ENCODE results near the gene PTRHD1.

PTRHD1 gene

DNA sequence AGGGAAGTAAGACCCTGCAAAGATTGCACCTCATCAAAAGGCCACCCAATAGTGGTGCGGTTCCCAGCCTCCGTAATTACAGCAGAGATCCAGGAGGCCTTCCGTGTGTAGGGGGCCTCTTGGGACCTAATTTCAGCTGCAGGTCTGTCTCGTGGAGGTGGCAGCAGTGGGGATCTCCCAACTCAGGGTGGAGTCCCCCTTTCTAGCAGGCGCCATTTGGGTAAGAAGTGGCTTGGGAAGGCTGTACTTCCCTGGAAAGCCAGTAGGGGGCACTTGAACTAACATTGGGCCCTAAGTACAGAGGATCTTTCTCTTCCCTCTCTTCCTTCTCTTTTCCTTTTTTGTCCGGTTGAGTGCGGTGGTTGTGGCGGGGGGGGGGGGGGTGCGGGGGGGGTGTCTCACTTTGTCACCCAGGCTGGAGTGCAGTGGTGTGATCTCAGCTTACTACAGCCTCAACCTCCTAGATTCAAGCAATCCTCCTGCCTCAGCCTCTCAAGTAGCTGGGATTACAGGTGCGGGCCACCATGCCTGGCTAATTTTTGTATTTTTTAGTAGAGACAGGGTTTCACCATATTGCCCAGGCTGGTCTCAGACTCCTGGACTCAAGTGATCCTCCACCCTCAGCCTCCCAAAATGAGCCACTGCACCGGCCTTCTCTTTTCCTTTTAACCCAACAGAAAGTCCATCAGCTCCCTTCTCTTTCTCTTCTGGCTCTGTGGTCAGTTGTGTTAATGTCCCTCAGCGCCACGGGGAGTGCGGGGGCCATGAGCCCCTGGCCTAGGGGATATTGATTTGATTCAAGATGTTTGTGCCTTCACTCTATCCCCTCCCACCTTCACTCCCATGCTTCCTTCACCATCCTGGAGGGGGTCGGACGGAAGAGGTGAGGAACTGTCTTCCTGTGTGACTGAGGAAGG is 32.0 kb upstream of the PTRHD1 start:
- TF ChIP-seq ZNF274 (IDR thresholded peaks at IDR 0.05; ENCODE audit: low read depth, low read length): no peak
- H3K4me3 ChIP-seq (ENCODE audit: low read length): no peak overlapping the region

DNA sequence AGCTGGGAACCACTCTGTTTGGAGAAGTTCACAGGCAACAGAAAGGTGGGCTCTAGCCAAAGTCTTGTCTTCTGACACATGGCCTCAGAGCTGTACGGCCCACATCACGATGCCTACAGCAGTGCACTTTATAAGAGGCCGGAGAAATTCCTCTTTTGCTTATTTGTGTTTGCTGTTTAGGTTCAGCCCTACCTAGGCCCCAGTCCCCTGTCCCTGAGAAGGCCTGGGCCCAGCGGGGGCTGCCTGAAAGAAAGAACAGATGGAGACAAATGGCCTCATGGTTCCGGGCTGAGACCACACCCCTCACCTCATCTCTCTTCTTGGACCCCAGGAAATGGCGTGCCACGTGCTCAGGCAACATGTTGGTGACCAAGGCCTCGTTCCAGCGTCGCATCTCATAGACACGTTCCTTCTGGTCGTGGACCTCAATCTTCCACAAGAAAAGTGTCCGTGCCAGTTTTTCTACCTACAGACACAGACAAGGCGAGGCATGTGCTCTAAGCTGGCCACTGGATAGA is 30.9 kb upstream of the PTRHD1 start:
- no peak overlapping the region for H3K4me3 ChIP-seq (ENCODE audit: low read length)
- no peak for TF ChIP-seq ZNF274 (IDR thresholded peaks at IDR 0.05; ENCODE audit: low read depth, low read length)

DNA sequence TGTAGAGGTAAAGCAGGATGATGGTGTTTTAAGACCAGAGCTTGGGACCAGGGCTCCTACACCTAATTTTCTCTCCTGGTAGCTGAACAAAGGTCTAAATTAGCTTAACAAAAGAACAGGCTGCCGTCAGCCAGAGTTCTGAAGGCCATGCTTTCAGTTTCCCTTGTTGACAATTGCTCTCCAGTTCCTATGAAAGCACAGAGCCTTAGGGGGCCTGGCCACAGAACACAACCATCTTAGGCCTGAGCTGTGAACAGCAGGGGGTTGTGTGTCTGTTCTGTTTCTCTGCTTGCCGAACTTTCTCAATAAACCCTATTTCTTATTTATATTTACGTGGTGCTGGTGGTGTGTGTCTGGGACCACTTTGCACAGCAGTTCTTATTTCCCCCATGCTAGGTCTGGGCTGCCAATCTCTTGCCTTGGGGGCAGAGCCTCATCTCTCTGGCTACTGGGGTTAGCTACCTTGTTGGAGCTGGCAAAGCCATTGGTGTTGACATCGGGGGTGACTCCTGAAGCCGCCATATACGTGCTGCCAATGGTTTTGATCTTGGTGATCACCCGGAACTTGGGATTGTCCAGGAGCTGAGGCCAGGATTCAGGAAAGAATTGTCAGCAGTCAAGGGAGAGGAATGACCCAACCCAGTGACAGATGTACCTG is 29.0 kb upstream of the PTRHD1 start:
- H3K4me3 ChIP-seq (ENCODE audit: low read length): no peak overlapping the region
- no peak for TF ChIP-seq ZNF274 (IDR thresholded peaks at IDR 0.05; ENCODE audit: low read depth, low read length)

DNA sequence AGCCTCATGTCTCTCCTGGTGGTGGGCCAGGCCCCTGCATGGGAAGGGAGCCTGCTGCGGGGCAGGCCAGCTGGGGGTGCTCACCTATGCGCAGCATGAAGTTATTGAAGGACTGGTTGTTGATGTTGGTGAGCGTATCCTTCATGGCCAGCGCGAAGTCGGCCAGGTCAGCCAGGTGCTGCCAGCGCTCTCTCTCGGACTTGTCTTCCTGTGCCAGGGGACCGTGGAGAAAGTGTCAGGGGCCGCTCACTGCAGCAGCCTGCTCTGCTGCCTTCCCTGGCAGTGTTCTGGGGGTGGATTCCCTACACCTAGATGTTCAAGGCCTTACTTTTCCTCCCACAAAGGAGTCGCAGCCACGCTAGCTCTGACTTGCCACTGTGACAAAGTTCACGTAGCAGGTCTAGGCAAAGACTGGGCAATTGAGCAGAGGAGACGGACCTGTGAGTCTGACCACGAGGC is 28.3 kb upstream of the PTRHD1 start:
- TF ChIP-seq ZNF274 (IDR thresholded peaks at IDR 0.05; ENCODE audit: low read depth, low read length): no peak
- no peak overlapping the region for H3K4me3 ChIP-seq (ENCODE audit: low read length)

GRCh38 chr2:24820598-24821432 is 27.6 kb upstream of the PTRHD1 start:
- H3K4me3 ChIP-seq (ENCODE audit: low read length): no peak overlapping the region
- no peak for TF ChIP-seq ZNF274 (IDR thresholded peaks at IDR 0.05; ENCODE audit: low read depth, low read length)

- no peak for TF ChIP-seq ZNF274 (IDR thresholded peaks at IDR 0.05; ENCODE audit: low read depth, low read length)
- no peak overlapping the region for H3K4me3 ChIP-seq (ENCODE audit: low read length)
These were observed 27.0 kb upstream of the PTRHD1 start for GRCh38 chr2:24820175-24820513.

DNA sequence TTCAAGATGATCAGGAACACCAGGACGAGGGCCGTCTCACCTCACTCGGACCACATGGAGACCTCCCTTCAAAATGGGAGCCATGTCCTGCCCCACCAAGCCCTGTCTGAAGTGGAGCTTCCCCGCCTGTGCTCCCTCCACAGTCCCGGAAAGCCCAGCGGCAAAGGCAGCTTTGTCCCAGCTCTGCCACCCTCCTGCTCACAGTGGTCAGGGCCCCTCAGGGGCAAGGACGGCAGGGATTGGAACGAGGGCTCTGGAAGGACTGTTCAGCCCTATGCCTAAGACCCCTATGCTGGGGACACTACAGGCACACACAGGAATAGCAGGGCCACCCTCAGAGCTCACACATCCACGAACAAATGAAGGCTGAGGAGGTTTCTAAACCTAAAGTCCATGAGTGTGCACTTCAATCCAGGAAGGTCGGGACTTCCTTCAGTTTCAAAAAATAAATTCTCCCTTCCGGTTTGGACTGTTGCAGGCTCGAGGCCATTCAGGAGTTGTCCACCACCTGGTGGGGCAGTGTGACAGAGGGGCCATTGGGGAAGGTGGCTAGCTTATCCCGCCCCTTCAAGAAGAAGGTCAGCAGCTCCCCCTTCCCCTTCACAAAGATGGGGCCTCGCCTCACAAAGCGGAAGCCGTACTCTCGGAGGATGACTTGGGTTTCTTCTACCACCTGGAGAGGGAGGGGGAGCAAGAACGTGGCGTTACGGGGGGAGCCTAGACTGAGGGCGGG is 26.4 kb upstream of the PTRHD1 start:
- no peak overlapping the region for H3K4me3 ChIP-seq (ENCODE audit: low read length)
- TF ChIP-seq ZNF274 (IDR thresholded peaks at IDR 0.05; ENCODE audit: low read depth, low read length): no peak

- H3K4me3 ChIP-seq (ENCODE audit: low read length): no peak overlapping the region
- TF ChIP-seq ZNF274 (IDR thresholded peaks at IDR 0.05; ENCODE audit: low read depth, low read length): no peak
These were observed 25.6 kb upstream of the PTRHD1 start for GRCh38 chr2:24818721-24819167.

DNA sequence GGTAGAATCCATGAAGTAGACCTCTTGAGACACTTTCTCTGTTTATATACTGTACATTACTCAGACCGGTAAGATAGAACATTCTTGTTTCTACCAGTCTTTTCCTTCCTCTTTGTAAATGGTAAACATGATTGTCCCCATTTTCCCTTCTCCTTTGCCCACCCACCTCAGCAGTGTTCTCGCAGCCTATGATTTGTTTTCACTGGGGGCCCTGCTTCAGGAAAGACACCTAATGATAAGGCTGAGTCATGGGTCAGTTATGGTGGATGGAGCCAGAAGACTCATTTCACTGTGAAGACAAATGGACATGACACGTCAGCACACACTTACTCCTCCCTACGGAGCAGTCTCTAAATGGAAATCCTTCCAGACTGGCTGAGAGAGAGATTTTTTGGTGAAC is 23.7 kb upstream of the PTRHD1 start:
- TF ChIP-seq ZNF274 (IDR thresholded peaks at IDR 0.05; ENCODE audit: low read depth, low read length): no peak
- H3K4me3 ChIP-seq (ENCODE audit: low read length): no peak overlapping the region

DNA sequence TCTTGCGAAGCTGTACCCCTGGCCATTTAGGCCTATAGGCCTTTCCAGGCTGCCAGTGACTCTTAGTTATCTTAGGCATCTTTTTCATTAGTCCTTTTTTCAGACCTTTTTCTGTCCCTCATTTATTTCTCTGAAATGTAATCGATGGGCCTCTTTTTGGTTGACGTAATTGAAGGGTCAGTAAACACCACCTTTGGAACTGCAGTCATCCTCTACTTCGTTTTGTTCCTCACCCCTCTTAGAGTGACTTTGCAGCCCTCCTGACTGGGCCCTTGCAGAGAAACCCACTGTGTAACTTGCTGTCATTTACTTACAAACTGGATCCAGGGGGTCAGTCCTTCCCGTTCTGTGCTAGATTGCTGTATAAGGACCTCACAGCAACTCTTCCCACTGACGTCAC is 23.2 kb upstream of the PTRHD1 start:
- no peak overlapping the region for H3K4me3 ChIP-seq (ENCODE audit: low read length)
- TF ChIP-seq ZNF274 (IDR thresholded peaks at IDR 0.05; ENCODE audit: low read depth, low read length): no peak

DNA sequence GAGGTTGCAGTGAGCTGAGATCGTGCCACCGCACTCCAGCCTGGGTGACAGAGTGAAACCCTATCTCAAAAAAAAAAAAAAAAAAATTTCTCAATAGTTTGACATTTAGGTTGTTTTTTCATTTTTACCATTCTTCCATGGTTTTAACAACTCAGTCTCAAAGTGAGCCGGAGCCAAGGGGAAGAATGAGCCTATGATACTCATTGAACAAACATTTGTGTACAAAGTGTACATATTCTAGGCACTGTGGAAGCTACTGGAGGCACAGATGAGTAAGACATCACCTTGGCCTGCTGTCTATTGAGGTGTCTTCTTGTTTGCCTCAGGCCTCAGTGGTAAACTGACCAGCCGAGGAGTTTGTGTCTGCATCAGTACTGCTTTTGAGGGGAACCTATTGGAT is 22.0 kb upstream of the PTRHD1 start:
- no peak for TF ChIP-seq ZNF274 (IDR thresholded peaks at IDR 0.05; ENCODE audit: low read depth, low read length)
- no peak overlapping the region for H3K4me3 ChIP-seq (ENCODE audit: low read length)

GRCh38 chr2:24814516-24814915 is 21.3 kb upstream of the PTRHD1 start:
- no peak for TF ChIP-seq ZNF274 (IDR thresholded peaks at IDR 0.05; ENCODE audit: low read depth, low read length)
- no peak overlapping the region for H3K4me3 ChIP-seq (ENCODE audit: low read length)

DNA sequence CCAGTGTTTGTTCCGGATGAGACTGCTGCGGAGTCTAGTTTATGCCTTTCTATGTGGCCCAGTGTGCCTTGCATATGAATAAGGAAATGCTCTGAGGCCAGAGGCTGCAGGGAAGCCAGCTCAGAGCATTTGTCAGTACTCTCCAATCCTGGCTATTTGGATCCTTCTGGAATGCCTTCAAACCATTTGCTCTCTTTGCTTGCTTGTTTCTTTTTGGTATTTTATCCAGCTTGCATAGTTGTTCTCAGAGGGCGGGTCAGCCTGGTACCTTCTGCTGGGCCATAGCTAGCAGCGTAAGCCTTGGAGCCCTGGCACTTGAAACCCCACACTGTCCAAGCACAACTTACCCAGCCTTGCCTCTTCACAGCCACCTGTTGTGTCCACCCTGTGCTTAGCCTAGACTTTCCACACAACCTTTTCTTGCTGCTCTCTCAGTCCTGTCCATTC is 20.5 kb upstream of the PTRHD1 start:
- no peak overlapping the region for H3K4me3 ChIP-seq (ENCODE audit: low read length)
- TF ChIP-seq ZNF274 (IDR thresholded peaks at IDR 0.05; ENCODE audit: low read depth, low read length): no peak

Measured in GM08714 (cell line).